GM18520 (cell line): ENCODE results near the gene HS2ST1.
"Not testable (repeated sequence)": the region's sequence is repeated elsewhere in the genome, so short reads cannot be mapped to it uniquely, and the experiment has no call there.

Experiments used
- ATAC-seq: cut with Tn5 transposase; IDR thresholded peaks from one replicate; pipeline ENCODE4 v1.9.1; 2021; ENCODE audit not compliant: unreplicated experiment

HS2ST1 gene

GRCh38 chr1:86914601-86914997, at the start of gene HS2ST1:
Gene HS2ST1 (plus strand): TSS chr1:86914635.
- no peak for ATAC-seq

- ATAC-seq = no peak
These were observed 48.3 kb upstream of the HS2ST1 start for GRCh38 chr1:86865973-86866637.

- ATAC-seq = no peak
These were observed 47.8 kb upstream of the HS2ST1 start for GRCh38 chr1:86866665-86867064.

- not testable (repeated sequence) for ATAC-seq
These were observed 47.2 kb upstream of the HS2ST1 start for GRCh38 chr1:86867278-86867677.

DNA sequence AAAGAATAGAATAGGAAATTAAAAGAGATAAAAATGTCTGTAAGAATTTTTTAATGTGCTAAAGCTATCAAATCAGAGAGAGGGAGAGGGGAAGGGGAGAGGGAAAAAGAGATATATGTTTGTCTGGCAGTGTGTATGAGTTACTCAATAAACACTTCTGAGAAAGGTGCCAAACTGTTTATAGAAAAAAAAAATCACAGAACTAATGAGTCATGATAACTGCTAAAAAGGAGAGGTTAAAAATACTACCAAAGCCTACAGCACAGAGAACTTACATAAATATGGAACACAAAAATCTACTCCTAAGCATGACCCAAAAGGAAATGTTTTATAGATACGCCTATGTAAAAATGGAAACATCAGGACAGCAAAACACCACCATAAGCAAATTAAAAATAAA, 46.0 kb upstream of the HS2ST1 start:
- ATAC-seq = no peak

- ATAC-seq = no peak
These were observed 43.4 kb upstream of the HS2ST1 start for GRCh38 chr1:86871001-86871400.

DNA sequence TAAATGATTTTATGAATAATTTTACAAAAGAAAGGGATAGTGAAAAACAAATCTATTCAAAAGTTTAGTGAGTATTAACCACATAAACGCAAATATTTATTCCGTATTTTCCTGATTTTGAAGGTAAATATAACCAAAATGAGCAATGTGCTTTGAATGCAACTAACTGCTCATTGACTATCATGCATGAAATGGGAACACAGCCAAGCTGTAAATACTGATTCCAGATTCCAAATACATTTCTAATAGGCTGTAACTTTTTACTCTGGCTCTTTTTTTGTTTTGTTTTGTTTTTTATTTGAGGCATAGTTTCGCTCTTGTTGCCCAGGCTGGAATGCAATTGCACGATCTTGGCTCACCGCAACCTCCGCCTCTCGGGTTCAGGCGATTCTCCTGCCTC, 42.3 kb upstream of the HS2ST1 start:
- ATAC-seq = no peak

DNA sequence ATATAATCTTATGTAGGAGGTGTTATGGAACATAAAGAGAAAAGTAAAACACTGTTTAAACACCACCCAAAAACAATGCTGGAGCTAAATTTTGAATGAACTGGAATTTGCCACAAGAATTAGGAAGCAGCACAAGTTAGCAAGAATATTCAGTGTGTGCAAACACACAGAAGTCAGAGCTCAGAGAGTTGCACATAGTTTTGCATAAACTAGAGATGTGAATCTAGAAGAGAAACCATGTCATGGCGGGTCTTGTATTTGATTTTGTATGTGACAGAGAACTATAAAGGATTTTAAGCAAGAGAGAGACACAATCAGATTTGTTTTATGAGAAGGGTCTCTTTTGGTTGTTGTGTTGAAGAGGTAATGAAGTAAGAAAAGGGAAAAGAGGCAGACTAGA, 38.7 kb upstream of the HS2ST1 start:
- ATAC-seq = no peak

DNA sequence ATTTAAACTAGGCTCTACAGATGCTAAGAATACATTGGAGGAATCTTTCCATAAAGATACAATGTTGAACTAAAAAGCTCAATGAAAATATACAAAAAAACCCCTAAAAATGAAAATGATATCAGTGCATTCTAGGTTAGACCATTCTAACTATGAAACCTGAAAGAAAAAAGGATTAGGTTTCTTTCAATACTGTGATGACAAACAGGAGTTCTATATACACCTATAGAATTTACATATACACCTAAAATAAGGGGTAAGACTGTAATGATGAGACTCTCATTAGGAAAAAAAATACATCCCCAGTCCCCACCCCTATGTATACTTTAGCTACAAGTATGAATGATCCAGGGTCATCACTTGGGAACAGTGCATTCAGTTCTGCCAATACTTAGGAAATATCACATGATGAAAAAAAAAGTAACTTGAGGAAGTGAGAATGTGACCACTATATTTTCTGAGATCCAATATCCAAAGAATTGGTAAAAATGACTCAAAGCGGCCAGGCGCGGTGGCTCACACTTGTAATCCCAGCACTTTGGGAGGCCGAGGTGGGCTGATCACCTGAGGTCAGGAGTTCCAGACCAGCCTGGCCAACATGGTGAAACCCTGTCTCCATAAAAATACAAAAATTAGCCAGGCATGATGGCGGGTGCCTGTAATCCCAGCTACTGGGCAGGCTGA, 26.8 kb upstream of the HS2ST1 start:
- no peak for ATAC-seq

- no peak for ATAC-seq
These were observed 26.1 kb upstream of the HS2ST1 start for GRCh38 chr1:86888327-86888726.

GRCh38 chr1:86899401-86899800, 15.0 kb upstream of the HS2ST1 start:
- not testable (repeated sequence) for ATAC-seq

GRCh38 chr1:86905875-86906274, 8.6 kb upstream of the HS2ST1 start:
- no peak for ATAC-seq

- ATAC-seq = no peak
These were observed 8.0 kb upstream of the HS2ST1 start for GRCh38 chr1:86906419-86906818.

GRCh38 chr1:86912281-86912900, 2.0 kb upstream of the HS2ST1 start:
- ATAC-seq = no peak

DNA sequence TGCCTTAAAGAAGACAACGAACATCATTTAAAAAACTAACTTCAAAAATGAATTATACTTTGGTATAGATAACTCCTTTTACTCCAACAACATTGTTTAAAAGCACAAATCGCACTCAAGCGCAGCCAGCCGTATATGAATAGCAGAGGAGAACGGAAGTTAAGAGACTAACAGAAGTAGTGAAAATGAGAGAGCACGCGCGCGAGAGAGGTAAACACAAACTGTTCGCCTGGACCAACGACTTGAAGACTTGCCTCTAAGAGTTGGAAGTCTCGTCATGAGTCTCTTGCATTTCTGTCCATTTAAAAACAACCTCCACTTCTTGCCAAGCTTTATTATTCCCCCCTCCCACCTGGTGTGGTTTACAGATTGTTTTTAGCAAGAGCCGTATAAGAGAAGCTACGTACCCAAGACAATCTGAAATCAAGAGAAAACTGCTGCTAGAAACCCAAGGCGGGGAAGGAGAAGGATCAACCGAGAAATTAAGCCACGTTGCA, 988 bp upstream of the HS2ST1 start:
- ATAC-seq = no peak

DNA sequence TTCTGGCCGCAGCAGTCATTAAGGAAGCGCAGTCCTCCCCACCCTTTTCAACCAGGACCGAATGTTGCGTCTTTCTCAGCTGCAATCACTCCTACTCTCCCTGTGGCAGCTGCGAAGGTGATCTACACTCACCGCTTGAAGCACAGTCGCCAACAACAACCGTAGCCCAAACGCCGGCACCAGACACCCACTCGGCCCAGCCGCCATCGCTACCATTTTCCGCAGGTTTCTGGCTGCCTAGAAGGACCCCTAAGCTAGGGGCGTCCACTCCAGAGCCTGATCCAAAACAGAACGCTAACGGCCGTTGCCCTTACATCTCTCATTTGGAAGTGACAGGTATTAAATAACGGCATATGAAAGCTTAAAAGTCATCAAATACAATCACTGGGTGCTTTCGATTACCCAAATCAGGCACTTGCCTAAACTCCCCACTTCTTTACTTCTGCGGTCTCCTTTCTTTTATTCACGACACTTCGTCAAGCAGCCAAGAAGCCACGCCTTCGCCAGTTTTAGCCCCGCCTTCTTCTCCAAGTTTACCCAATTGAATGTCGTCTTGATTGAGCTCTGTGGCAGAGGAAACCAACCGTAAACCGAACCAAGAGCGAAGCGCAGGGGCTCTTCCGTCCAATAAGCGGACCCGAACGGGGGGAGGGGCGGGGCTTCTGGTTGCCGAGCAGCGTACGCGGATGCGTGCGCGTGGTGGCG, 387 bp upstream of the HS2ST1 start, which contains the start of gene SELENOF:
Gene SELENOF (minus strand): TSS at position 231 of the 705 bp plus-strand sequence. CDS start 15 bp downstream, at position 216.
- ATAC-seq = peak; percentile 84

GRCh38 chr1:86914998-86915736, 732 bp downstream of the HS2ST1 start:
- no peak for ATAC-seq

GRCh38 chr1:86915737-86916235, 1.4 kb downstream of the HS2ST1 start:
- ATAC-seq = no peak

- no peak for ATAC-seq
These were observed 2.3 kb downstream of the HS2ST1 start for GRCh38 chr1:86916752-86917151.

- ATAC-seq = no peak
These were observed 8.0 kb downstream of the HS2ST1 start for GRCh38 chr1:86922445-86922844.
